Endometrium (tissue), 2 donors: Measurements from ENCODE around the gene TLNRD1.

Source experiments
- FAIRE-seq: peaks from 2 replicates; lab custom pipeline; 2012; peaks lifted over from hg19 to GRCh38; lab: Jason Lieb, UNC
- donor health status: control.
- donor health status: control.

Gene TLNRD1

DNA sequence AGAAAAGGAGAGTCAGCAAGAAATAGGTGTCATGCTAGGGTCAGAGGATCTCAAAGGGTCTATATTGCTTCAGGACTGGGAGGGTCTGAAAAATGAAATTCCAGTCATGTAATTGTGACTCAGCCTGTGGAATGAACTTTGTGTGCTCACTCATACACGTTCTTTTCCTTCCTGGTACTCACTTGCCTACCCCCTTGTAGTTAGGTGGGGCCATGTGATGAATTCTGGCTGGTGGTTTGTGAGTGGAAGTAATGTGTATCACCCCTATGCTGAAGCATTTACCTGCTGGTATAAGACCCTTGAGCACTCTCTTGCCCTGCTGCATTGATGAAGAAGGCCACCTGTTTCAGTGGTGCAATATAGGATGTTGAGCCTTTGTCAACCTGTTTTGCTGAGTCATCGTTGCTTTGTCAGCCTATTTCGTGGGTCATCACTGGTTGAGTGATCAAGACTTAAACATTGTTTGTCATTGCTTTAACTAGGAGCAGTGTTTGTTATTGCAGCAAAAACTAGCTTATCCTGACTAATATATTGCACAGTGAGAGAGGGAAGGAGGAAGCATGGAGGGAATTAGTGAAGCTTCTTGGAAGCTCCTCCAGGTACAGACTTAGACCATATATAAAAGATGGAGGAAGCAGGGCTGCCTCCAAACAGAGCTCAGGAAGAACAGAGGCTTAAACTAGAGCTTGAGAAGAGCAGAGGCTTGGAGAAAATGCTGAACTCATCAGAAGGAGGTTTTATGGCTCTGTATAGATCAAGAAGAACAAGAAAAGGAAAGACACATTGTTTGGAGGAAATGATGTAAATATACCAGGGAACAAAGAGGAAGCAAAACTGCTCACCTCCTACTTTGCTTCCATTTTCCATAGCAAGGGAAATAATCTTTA is 28.9 kb downstream of the TLNRD1 start:
- no peak for FAIRE-seq

DNA sequence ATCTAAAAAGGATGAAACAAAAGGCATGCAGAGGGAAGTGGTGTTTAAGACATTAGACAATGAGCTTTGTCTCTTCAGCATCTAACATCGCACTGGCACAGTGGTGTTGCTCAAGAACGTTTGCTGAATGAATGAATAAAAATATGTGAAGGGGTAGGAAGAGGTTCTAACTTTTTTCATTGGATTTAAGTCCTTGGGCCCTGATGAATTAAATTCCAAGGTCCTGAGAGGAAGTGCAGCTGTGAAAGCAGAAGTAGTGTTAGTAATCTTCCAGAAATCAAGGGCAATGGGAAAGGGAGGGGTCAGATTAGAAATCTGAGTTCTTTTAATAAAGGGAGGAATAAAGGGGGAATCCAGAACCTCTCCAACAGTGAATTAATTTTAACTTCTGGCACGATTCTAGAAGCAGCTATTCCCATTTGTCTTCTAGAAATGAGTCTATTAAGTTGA is 29.6 kb downstream of the TLNRD1 start:
- no peak for FAIRE-seq

DNA sequence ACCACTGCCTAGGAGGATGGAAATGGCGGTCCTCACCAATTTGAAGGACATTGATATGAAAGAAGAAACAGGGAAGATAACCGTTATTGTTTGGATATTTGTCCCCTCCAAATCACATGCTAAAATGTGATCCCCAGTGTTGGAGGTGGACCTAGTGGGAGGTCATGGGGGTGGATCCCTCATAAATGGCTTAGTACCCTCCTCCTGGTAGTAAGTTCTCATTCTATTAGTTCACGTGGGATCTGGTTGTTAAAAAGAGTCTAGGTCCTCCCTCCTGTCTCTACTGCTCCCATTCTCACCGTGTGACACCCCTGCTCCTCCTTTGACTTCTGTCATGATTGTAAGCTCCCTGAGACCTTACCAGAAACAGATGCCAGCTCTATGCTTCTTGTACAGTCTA is 30.5 kb downstream of the TLNRD1 start:
- FAIRE-seq = no peak

DNA sequence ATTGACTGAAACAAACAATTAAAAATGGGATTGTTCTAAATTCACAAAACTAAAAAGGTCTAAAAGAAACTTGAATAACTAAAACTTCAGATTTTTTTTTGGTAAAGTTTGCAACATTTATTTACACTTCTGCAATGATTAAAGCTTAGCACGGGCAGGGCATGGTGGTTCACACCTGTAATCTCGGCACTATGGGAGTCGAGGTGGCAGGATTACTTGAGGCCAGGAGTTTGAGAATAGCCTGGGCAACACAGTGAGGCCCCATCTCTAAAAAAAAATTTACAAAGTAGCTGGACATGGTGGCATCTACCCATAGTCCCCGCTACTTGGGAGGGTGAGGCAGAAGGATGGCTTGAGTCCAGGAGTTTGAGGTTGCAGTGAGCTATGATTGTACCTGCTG is 31.6 kb downstream of the TLNRD1 start:
- no peak for FAIRE-seq

DNA sequence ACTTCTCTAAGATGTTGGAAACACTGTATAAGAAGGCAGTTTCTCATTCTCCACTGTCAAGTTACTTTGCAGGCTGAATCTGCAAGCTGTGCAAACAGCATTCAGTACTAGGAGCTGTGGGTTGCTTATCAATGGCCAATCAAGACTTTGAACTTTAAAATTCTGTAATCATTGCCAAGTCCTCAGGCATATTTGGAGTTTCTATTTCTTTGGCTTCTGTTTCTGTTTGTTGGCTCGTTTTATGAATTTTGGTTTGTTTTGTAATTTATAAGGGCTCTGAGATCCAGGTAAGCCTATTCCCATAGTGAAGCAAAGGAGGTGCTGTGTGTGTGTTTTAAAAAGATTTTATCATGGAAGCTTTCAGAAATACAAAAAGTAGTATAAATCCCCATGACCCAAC is 32.1 kb downstream of the TLNRD1 start:
- no peak for FAIRE-seq

DNA sequence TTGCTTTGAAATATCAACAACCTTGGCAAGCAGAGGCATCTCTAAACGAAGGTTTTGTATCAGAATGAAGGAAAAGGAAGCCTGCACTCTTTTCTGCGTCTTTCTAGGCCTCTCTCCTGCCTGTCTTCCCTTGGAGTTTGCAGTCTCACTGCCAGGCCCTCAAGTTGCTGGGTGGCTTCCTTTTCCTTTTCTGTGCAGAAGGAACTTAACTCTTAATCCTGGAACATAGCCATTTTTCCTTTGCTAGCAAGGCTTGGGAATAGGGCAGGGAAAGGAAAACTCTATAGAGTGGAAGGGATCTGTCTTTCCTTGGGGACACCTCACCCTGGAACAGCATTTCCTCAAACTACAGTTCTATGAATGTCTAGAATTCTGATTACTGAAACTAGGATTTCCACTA is 32.8 kb downstream of the TLNRD1 start:
- FAIRE-seq = no peak

DNA sequence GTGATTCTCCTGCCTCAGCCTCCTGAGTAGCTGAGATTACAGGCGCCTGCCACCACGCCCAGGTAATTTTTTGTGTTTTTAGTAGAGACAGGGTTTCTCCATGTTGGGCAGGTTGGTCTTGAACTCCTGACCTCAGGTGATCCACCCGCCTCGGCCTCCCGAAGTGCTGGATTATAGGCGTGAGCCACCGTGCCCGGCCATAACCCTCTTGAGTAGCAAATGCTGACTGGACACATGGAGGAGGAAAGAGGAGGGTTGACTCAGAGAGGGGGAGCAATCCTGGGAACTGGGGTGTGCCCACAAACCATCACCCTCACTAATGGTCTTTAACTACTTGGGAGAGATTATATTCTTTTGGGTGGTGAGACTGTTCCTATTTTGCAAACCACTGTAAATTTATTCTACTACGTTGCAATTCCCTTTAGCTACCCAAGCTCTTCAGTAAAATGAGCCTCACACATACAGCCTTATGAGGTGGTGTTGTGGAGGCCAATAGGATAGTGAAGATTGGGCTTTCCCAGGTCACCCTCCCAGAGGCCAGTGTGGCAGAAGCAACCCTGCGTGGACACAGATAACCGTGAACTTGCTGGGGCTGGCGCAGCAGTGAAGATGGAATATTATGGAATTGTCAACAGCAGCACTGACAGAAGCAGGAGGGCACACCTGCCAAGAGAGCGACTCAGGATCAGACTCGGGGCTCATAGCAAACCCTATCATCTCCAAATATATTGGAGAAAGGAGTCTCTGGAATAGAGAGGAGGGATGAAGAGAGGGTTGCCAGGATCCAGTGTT is 37.4 kb downstream of the TLNRD1 start:
- FAIRE-seq = no peak

DNA sequence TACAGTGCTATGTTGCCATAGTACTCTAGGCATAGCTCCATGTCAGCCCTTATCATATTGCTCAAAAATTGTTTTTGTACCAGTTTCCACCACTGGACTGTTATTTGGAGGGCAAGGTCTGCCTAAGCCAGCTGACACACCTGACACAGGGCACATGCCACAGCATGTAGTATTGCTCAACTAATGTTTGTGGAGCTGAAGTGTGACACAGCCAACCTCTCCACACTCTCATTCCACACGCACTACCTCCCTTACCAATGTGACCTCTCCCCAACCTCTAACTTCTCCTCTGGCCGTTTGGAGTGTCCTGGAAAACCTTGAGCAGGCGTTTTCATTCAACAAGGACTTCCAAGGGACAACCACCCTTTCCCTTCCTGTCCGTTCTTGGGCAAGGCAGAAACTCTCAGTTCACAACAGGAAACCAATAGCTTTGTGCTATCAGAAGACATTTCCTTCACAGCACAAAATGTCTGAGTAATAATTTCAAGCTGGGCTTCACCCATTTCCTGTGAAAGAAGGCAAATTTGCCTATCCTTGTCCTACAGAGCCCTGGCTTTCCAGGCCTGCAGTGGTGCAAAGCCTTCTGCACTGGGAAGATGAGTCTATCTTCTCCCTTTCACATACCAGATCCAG is 38.4 kb downstream of the TLNRD1 start:
- FAIRE-seq = no peak

DNA sequence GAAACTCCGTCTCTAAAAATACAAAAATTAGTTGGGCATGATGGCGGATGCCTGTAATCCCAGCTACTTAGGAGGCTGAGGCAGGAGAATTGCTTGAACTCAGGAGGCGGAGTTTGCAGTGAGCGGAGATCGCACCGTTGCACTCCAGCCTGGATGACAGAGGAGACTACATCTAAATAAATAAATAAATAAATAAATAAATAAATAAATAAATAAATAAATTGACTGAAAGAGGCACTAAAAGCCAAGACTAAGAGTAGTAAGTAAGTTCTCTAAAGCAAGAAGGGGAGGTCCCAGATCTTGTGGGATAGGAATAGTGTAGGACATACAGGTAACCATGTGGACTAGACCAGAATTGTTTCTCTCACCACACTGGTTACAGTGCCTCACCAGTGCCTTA is 40.0 kb downstream of the TLNRD1 start:
- no peak for FAIRE-seq

DNA sequence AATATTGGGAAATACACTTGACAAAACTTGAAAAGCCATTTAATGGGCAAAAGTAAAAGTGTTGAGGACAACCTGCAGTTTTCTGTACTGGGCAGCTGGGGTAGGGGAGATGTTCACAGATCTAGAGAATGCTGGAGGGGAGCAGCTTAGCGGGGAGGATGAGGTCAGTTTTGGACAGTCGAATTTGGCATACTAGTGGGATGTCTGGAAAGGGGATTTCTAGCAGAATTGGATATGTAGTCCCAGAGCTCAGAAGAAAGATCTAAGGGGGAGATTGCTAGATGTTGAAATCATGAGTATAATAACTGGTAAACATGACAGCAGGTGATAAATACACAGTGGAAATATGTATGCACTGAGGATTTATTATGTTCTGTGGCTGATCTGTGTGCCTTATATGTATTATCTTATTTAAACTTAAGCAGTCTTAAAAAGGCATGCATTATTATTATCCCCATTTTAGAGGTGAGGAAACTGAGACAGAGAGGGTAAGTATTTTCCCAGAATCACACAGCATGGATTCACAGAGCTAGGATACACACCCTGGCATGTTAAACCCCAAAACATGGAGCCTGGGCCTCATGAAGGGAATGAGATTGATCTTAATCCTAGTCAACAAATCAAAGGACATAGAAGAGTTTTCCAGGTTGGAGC is 42.7 kb downstream of the TLNRD1 start:
- no peak for FAIRE-seq

DNA sequence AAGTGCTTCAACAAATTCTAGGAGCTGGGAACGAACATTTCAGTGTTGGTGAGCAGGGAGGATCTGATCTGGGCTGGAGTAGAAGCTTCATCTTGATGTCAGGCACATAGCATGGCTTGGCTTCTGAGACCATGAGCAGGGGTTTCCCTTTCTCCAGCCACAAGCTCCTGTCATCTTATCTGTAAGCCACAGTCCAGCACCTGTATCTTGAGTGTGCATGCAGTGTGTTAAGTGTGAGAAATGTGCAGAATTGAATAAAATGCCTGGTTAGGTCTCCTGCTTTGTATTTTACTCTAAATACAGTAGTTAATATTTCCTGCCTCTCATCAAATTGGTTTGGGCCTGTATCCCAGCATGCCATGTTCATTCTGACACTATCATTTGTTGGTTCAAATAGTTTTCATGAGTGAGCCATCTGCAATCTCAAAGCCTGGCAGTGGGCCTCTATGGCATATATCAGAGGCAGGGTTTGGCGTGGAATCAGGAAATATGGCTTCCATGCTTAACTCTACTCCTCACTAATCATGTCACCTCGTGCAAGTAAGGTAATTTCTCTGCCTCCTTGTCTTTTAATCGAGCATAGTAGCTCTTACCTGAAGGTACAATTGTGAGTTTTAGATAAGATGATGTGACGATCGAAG is 43.3 kb downstream of the TLNRD1 start:
- no peak for FAIRE-seq

DNA sequence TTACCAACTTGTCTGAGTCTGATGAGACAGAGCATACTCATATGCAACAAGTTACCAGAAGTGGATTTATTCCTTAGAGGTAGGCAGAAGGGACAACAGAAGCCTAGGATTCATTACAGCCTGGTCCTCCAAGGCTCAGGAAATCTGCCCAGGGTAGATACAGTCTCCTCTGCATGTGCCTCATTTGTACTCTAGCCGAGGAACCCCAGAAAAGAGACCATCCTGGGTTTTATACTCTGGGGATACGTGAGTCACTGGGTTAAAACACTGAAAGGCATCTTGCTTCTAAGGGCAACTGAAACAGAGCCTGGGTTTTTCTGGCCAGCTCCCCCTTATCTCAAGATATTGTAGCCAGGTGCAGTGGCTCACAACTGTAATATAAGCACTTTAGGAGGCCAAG is 45.6 kb downstream of the TLNRD1 start:
- no peak for FAIRE-seq

DNA sequence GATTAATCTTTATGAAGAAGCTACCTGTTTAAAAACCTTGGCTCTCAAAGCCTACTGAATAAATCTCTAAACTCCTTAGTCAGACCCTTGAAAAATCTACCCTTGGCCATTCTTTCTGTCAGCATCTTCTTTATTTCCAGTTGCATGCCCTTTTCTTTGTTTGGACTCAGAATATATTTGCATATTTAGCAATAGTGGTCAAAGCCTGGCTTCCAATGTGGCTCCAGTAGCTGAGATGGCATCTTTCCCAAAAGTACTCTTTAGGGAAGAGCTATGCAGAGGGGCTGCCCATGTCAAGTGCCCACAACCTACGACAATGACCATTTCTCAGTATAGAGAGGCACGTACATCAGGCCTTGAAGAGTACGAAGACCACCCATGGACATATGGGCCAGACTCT is 47.2 kb downstream of the TLNRD1 start:
- no peak for FAIRE-seq

DNA sequence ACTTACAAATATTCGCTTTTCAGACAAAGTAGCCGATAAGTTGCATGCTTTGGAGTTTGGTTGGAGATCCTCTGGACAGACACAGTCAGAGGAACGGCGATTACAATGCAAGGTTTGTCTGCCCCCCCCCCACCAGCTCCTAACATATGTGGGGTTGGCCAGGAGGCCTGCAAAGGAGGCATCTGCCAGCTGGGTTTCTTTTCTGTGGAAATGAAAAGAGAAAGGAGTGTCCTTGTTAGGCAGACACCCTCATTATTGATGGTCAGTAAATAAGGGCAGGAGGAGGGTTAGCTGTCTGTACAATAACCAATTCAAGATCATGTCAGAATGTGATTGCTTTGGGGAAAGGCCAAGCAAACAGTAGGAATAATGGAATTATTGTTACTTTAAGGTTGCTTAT is 49.1 kb downstream of the TLNRD1 start:
- FAIRE-seq = no peak

DNA sequence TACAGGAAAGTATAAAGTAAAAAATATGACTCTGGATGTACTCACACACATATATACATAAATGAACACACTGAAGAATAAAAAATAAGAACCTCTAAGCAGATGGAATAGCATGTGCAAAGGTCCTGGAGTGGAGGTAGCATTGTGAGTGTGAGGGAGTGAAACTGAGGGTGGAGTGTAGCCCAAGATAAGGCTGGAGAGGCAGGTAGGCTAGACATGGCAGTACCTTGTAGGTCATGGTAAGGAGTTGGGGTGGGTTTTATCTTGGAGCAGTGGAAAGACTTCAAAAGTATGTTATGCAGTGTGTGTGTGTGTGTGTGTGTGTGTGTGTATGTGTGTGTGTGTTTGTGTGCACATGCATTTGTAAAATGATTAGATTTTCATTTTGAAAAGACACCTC is 49.5 kb downstream of the TLNRD1 start:
- no peak for FAIRE-seq

DNA sequence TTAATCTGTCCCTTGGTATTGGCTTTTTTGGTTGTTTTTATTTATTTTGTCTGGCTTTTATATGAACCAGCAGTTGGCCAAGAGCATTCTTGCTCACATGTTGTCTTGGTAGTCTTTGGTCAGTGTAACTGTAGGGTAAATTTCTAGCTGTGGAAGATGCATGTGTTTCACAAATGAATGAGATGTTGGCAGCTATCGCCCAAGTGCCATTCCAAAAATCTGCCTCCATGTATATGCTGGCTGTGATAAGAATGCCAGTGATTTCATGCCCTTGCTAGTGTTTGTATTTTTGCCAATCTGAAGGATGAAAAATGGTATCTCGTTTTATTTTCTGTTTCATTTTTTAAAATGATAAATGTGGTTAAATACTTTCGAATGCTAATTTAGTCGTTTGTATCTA is 50.1 kb downstream of the TLNRD1 start:
- no peak for FAIRE-seq

DNA sequence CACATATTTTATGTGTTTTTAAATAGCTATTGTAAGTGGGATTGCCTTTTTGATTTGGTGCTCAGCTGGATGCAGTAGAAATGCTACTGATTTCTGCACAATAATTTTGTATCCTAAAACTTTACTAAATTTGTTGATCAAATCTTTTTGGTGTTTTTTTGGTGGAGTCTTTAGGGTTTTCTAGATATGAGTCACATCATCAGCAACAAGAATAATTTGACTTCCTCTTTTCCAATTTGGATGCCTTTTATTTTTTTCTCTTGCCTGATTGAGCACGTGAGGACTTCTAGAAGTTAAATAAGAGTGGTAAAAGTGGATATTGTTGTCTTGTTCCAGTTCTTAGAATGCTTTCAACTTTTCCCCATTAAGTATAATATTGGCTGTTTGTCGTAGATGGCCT is 51.3 kb downstream of the TLNRD1 start:
- no peak for FAIRE-seq

DNA sequence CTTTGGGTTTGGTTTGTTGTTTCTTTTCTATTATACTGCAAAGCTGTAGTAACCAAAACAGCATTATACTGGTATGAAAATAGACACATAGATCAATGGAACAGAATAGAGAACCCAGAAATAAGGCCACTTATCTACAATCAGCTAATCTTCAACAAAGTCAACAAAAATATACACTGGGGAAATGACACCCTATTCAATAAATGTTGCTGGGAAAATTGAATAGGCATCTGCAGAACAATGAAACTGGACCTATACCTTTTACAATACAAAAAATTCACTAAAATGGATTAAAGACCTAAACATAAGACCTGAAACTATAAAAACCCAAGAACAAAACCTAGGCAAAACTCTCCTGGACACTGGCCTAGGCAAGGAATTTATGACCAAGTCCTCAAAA is 52.9 kb downstream of the TLNRD1 start:
- FAIRE-seq = no peak

DNA sequence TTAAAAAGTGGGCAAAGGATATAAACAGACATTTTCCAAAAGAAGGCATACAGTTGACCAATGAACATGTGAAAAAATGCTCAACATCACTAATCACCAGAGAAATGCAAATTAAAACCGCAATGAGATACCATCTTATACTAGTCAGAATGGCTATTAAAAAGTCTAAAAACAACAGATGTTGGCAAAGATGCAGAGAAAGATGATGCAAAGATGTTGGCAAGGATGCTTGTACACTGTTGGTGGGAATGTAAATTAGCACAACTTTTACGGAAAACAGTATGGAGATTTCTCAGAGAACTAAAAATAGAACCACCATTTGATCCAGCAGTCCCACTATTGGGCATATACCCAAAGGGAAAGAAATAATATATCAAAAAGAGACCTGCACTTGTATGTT is 53.5 kb downstream of the TLNRD1 start:
- peak; percentile 98 for FAIRE-seq
